Activated effector memory CD4-positive, alpha-beta T cell treated with Interleukin-2 at 50 U/mL for 16 hours (primary cell): ENCODE measurements around the gene CSF3R.
"Not testable (repeated sequence)": the region's sequence is repeated elsewhere in the genome, so short reads cannot be mapped to it uniquely, and the experiment has no call there.

ENCODE experiments used
- DNase-seq: peaks from one replicate; pipeline ENCODE4 v3.0.0-alpha.2; 2020

The CSF3R gene

GRCh38 chr1:36512842-36513241, 30.1 kb upstream of the CSF3R start:
- no peak for DNase-seq

GRCh38 chr1:36511804-36512798, 29.4 kb upstream of the CSF3R start:
- no peak for DNase-seq

- not testable (repeated sequence) for DNase-seq
These were observed 28.5 kb upstream of the CSF3R start for GRCh38 chr1:36511220-36511619.

GRCh38 chr1:36510418-36510817, 27.7 kb upstream of the CSF3R start:
- DNase-seq, result no peak

GRCh38 chr1:36508257-36508656, 25.5 kb upstream of the CSF3R start:
- DNase-seq, result no peak

- no peak for DNase-seq
These were observed 23.7 kb upstream of the CSF3R start for GRCh38 chr1:36506276-36506920.

GRCh38 chr1:36503733-36504132, 21.0 kb upstream of the CSF3R start:
- no peak for DNase-seq

GRCh38 chr1:36503159-36503558, 20.4 kb upstream of the CSF3R start:
- no peak for DNase-seq

GRCh38 chr1:36502616-36503015, 19.9 kb upstream of the CSF3R start:
- no peak for DNase-seq

GRCh38 chr1:36501911-36502310, 19.2 kb upstream of the CSF3R start:
- DNase-seq, result not testable (repeated sequence)

- no peak for DNase-seq
These were observed 14.5 kb upstream of the CSF3R start for GRCh38 chr1:36497207-36497606.

GRCh38 chr1:36494971-36495370, 12.3 kb upstream of the CSF3R start:
- no peak for DNase-seq

- no peak for DNase-seq
These were observed 10.8 kb upstream of the CSF3R start for GRCh38 chr1:36493524-36493923.

GRCh38 chr1:36492491-36492890, 9.8 kb upstream of the CSF3R start:
- no peak for DNase-seq

GRCh38 chr1:36489258-36490051, 6.7 kb upstream of the CSF3R start:
- DNase-seq, result not testable (repeated sequence)

- no peak for DNase-seq
These were observed 5.2 kb upstream of the CSF3R start for GRCh38 chr1:36487906-36488305.

- DNase-seq, result not testable (repeated sequence)
These were observed 4.6 kb upstream of the CSF3R start for GRCh38 chr1:36487336-36487725.

GRCh38 chr1:36486439-36487335, 4.0 kb upstream of the CSF3R start:
- no peak for DNase-seq

- no peak for DNase-seq
These were observed 3.4 kb upstream of the CSF3R start for GRCh38 chr1:36486093-36486438.

- DNase-seq, result no peak
These were observed 1.4 kb upstream of the CSF3R start for GRCh38 chr1:36484099-36484498.

- DNase-seq, result no peak
These were observed 666 bp downstream of the CSF3R start for GRCh38 chr1:36481771-36482723.
